ENCODE data around the gene HOXC5. TPM values are rescaled to one million over a fixed set of nuclear protein-coding genes. Genes with fewer than 3 reads are reported as not detected.

Gene HOXC5
- total RNA-seq, 1 experiment from 2014 or later: 1.1 TPM

- TF ChIP-seq EGR1 (IDR thresholded peaks at IDR 0.05; ENCODE audit: low read depth) (no peak), ZFX (IDR thresholded peaks at IDR 0.05) (no peak), EZH2phosphoT487 (IDR thresholded peaks at IDR 0.05; ENCODE audit: borderline replicate concordance) (no peak)
- POLR2A ChIA-PET: no interaction called here
- no peaks in the 10 kb centered on the region for H3K27me3 ChIP-seq (ENCODE audit: insufficient read depth, low read length)
- RAD21 ChIA-PET (ENCODE audit: low non-redundant PET in 1 of 2, low total read pairs in 2 of 2, uncharacterized antibody in 2 of 2, unreplicated experiment in 2 of 2): no interaction called here
- no TSS peak for BruUV-seq (replicated peaks)
- no peak overlapping the region for H3K4me3 ChIP-seq (replicated peaks in 1 of 2; ENCODE audit: low read depth in 1 of 2, low read length in 2 of 2)
- H3K79me2 ChIP-seq (ENCODE audit: insufficient read depth, low read length): no peaks in the 10 kb centered on the region
- H3K27ac ChIP-seq (ENCODE audit: low read depth, low read length): no peak overlapping the region
- H3K9me3 ChIP-seq (ENCODE audit: control insufficient read depth in 1 of 2, insufficient read depth in 1 of 2, low read depth in 1 of 2, low read length in 2 of 2): no peaks in the 10 kb centered on the region
- CTCF ChIA-PET: interaction anchor here (0.7 to 2.4 kb wide), 2 partner anchors 20 to 151 kb away, joined by 3 to 5 read pairs; partner anchors contain the start of gene SMUG1
- H2AFZ ChIP-seq (ENCODE audit: low read depth, low read length, poor library complexity, severe bottlenecking): no peak overlapping the region
- H3K9me2 ChIP-seq (ENCODE audit: insufficient read depth): no peaks in the 10 kb centered on the region
- no peak for DNase-seq (ENCODE audit: low read depth, low spot score)
- H3K9ac ChIP-seq (ENCODE audit: low read length): no peak overlapping the region
- ATAC-seq: no peak
- H3K4me2 ChIP-seq (ENCODE audit: low read length): no peak overlapping the region
- no peaks in the 10 kb centered on the region for H3K36me3 ChIP-seq (ENCODE audit: control insufficient read depth in 1 of 2, insufficient read depth in 2 of 2, low read length in 2 of 2)
- no peaks in the 10 kb centered on the region for H4K20me1 ChIP-seq (ENCODE audit: insufficient read depth)
- H3K4me1 ChIP-seq (ENCODE audit: control insufficient read depth in 1 of 2, insufficient read depth in 2 of 2, low read length in 2 of 2): peaks cover 7 to 31% of the 10 kb centered on the region in 2 experiments
- intact Hi-C loops (cut with micrococcal nuclease): no loop called here
Observed at GRCh38 chr12:54037360-54038283, 4.8 kb downstream of the HOXC5 start.

- no peak overlapping the region for H3K9ac ChIP-seq (ENCODE audit: low read length)
- intact Hi-C loops (cut with micrococcal nuclease): no loop called here
- no peak overlapping the region for H3K4me3 ChIP-seq (replicated peaks in 1 of 2; ENCODE audit: low read depth in 1 of 2, low read length in 2 of 2)
- POLR2A ChIA-PET: no interaction called here
- no peaks in the 10 kb centered on the region for H3K9me3 ChIP-seq (ENCODE audit: control insufficient read depth in 1 of 2, insufficient read depth in 1 of 2, low read depth in 1 of 2, low read length in 2 of 2)
- no TSS peak for BruUV-seq (replicated peaks)
- TF ChIP-seq SP1 (IDR thresholded peaks at IDR 0.05; ENCODE audit: low read depth): no peak
- no peak for TF ChIP-seq POLR2AphosphoS5 (IDR thresholded peaks at IDR 0.05; ENCODE audit: low read depth, low read length)
- no peak for TF ChIP-seq EZH2phosphoT487 (IDR thresholded peaks at IDR 0.05; ENCODE audit: borderline replicate concordance)
- TF ChIP-seq CEBPB (IDR thresholded peaks at IDR 0.05; ENCODE audit: low read depth): no peak
- no peak for TF ChIP-seq MAX (IDR thresholded peaks at IDR 0.05)
- no peak for TF ChIP-seq SRF (IDR thresholded peaks at IDR 0.05; ENCODE audit: low read depth)
- TF ChIP-seq SIN3A (IDR thresholded peaks at IDR 0.05; ENCODE audit: low read depth): no peak
- TF ChIP-seq, protein P1, sequence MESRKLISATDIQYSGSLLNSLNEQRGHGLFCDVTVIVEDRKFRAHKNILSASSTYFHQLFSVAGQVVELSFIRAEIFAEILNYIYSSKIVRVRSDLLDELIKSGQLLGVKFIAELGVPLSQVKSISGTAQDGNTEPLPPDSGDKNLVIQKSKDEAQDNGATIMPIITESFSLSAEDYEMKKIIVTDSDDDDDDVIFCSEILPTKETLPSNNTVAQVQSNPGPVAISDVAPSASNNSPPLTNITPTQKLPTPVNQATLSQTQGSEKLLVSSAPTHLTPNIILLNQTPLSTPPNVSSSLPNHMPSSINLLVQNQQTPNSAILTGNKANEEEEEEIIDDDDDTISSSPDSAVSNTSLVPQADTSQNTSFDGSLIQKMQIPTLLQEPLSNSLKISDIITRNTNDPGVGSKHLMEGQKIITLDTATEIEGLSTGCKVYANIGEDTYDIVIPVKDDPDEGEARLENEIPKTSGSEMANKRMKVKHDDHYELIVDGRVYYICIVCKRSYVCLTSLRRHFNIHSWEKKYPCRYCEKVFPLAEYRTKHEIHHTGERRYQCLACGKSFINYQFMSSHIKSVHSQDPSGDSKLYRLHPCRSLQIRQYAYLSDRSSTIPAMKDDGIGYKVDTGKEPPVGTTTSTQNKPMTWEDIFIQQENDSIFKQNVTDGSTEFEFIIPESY (IDR thresholded peaks at IDR 0.05; ENCODE audit: extremely low read depth, insufficient replicate concordance, low read length): no peak
- TF ChIP-seq POLR2A (IDR thresholded peaks at IDR 0.05; ENCODE audit: borderline replicate concordance, extremely low read depth, insufficient read depth, insufficient read length): no peak
- TF ChIP-seq ZFX (IDR thresholded peaks at IDR 0.05): no peak
- TF ChIP-seq RAD21 (IDR thresholded peaks at IDR 0.05; ENCODE audit: low read depth): no peak
- TF ChIP-seq TCF7L2 (IDR thresholded peaks at IDR 0.05; ENCODE audit: borderline replicate concordance, extremely low read depth, insufficient read depth, insufficient read length): no peak
- no peak for TF ChIP-seq JUND (IDR thresholded peaks at IDR 0.05)
- TF ChIP-seq, protein P2, sequence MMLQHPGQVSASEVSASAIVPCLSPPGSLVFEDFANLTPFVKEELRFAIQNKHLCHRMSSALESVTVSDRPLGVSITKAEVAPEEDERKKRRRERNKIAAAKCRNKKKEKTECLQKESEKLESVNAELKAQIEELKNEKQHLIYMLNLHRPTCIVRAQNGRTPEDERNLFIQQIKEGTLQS (IDR thresholded peaks at IDR 0.05): no peak
- no peak for TF ChIP-seq YY1 (IDR thresholded peaks at IDR 0.05; ENCODE audit: extremely low read depth, insufficient replicate concordance, low read depth, low read length)
- H3K27ac ChIP-seq (ENCODE audit: low read depth, low read length): no peak overlapping the region
- H3K4me2 ChIP-seq (ENCODE audit: low read length): no peak overlapping the region
- no peak for ATAC-seq
- no peaks in the 10 kb centered on the region for H3K27me3 ChIP-seq (ENCODE audit: insufficient read depth, low read length)
- no peaks in the 10 kb centered on the region for H3K9me2 ChIP-seq (ENCODE audit: insufficient read depth)
- CTCF ChIA-PET: no interaction called here
- H4K20me1 ChIP-seq (ENCODE audit: insufficient read depth): no peaks in the 10 kb centered on the region
- H3K79me2 ChIP-seq (ENCODE audit: insufficient read depth, low read length): no peaks in the 10 kb centered on the region
- RAD21 ChIA-PET (ENCODE audit: low non-redundant PET in 1 of 2, low total read pairs in 2 of 2, uncharacterized antibody in 2 of 2, unreplicated experiment in 2 of 2): no interaction called here
- DNase-seq (ENCODE audit: low read depth, low spot score): no peak
- H3K36me3 ChIP-seq (ENCODE audit: control insufficient read depth in 1 of 2, insufficient read depth in 2 of 2, low read length in 2 of 2): no peaks in the 10 kb centered on the region
- no peak overlapping the region for H2AFZ ChIP-seq (ENCODE audit: low read depth, low read length, poor library complexity, severe bottlenecking)
- peaks cover 4 to 23% of the 10 kb centered on the region in 2 experiments for H3K4me1 ChIP-seq (ENCODE audit: control insufficient read depth in 1 of 2, insufficient read depth in 2 of 2, low read length in 2 of 2)
Observed at GRCh38 chr12:54038284-54038870, 5.5 kb downstream of the HOXC5 start.

All from HCT116 (cell line).